GM18870 (cell line): Measurements from ENCODE around the gene FOXO4.

ENCODE experiments used
- ATAC-seq: cut with Tn5 transposase; IDR thresholded peaks from one replicate; pipeline ENCODE4 v1.9.1; 2021; ENCODE audit warnings: moderate library complexity; ENCODE audit not compliant: unreplicated experiment

The FOXO4 gene

GRCh38 chrX:71098951-71099506, 3.4 kb downstream of the FOXO4 start:
- ATAC-seq, result no peak

- no peak for ATAC-seq
Observed at GRCh38 chrX:71099736-71100135, 4.1 kb downstream of the FOXO4 start.

GRCh38 chrX:71100581-71101505, 5.2 kb downstream of the FOXO4 start:
- ATAC-seq, result no peak

- ATAC-seq, result no peak
Observed at GRCh38 chrX:71102292-71102691, 6.6 kb downstream of the FOXO4 start.

GRCh38 chrX:71103110-71103983, 7.7 kb downstream of the FOXO4 start:
- ATAC-seq, result no peak

GRCh38 chrX:71105628-71106027, 10.0 kb downstream of the FOXO4 start:
- ATAC-seq, result no peak

- ATAC-seq, result no peak
Observed at GRCh38 chrX:71106427-71106826, 10.8 kb downstream of the FOXO4 start, which contains the start of gene CXorf65. TSS of gene CXorf65 (minus strand) at chrX:71106740. CDS start at chrX:71106556, 184 bp downstream.

- no peak for ATAC-seq
Observed at GRCh38 chrX:71107245-71107644, 11.6 kb downstream of the FOXO4 start.

- ATAC-seq, result no peak
Observed at GRCh38 chrX:71107762-71108360, 12.2 kb downstream of the FOXO4 start.

GRCh38 chrX:71109051-71109450, 13.4 kb downstream of the FOXO4 start:
- no peak for ATAC-seq

- ATAC-seq, result peak; percentile 80
Observed at GRCh38 chrX:71111141-71111843, 15.6 kb downstream of the FOXO4 start, which contains the start of gene IL2RG. TSS of gene IL2RG (minus strand) at chrX:71111577. CDS start at chrX:71111539, 38 bp downstream.

- ATAC-seq, result peak; percentile 15
Observed at GRCh38 chrX:71111921-71112431, 16.3 kb downstream of the FOXO4 start.

GRCh38 chrX:71117358-71117757, 21.7 kb downstream of the FOXO4 start:
- ATAC-seq, result no peak

GRCh38 chrX:71118032-71118984, 22.7 kb downstream of the FOXO4 start, which contains the start of gene MED12:
TSS of gene MED12 (plus strand) at chrX:71118596. CDS start at chrX:71118755, 159 bp downstream.
- no peak for ATAC-seq

GRCh38 chrX:71118985-71119535, 23.4 kb downstream of the FOXO4 start:
- ATAC-seq, result no peak

- no peak for ATAC-seq
Observed at GRCh38 chrX:71128166-71128833, 32.6 kb downstream of the FOXO4 start.

GRCh38 chrX:71128915-71129765, 33.5 kb downstream of the FOXO4 start:
- ATAC-seq, result peak; percentile 45
